D721Med (cell line): Measurements from ENCODE around the gene CREB3L2.

Source experiments
- DNase-seq: peaks from one replicate; pipeline ENCODE4 v3.0.0; 2011; ENCODE audit warnings: low spot score; ENCODE audit not compliant: insufficient read length
- FAIRE-seq: peaks from 2 replicates; lab custom pipeline; 2011; peaks lifted over from hg19 to GRCh38; lab: Jason Lieb, UNC
- TF ChIP-seq, protein P1 (sequence below): IDR thresholded peaks from 2 replicates; pipeline ENCODE4 v1.5.1; 2012; ENCODE audit warnings: mild to moderate bottlenecking, control low read depth; ENCODE audit not compliant: insufficient read depth; ENCODE audit errors: missing control alignments

CREB3L2 gene

DNA sequence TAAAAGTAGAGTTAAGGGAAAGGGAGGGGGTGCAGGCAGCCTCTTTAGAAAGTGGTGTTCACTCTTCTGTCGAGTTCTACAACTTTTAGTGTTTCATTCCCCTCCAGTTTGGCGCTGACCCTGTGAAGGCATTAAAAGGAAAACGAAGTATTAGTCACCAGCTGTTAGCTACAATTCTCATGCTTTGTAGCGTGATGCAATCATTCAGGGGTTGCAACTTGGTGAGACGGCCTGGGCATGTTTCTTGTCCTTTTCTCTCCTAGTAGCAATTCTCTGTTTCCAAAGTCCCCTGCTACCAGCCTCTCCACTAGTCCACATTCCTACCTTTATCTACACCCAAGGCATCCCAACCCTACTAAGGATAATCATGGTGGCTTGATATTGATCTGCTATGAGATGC lies 121.5 kb downstream of the CREB3L2 start:
- TF ChIP-seq, protein P1, sequence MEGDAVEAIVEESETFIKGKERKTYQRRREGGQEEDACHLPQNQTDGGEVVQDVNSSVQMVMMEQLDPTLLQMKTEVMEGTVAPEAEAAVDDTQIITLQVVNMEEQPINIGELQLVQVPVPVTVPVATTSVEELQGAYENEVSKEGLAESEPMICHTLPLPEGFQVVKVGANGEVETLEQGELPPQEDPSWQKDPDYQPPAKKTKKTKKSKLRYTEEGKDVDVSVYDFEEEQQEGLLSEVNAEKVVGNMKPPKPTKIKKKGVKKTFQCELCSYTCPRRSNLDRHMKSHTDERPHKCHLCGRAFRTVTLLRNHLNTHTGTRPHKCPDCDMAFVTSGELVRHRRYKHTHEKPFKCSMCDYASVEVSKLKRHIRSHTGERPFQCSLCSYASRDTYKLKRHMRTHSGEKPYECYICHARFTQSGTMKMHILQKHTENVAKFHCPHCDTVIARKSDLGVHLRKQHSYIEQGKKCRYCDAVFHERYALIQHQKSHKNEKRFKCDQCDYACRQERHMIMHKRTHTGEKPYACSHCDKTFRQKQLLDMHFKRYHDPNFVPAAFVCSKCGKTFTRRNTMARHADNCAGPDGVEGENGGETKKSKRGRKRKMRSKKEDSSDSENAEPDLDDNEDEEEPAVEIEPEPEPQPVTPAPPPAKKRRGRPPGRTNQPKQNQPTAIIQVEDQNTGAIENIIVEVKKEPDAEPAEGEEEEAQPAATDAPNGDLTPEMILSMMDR: no peak
- DNase-seq (no peak), FAIRE-seq (no peak)

DNA sequence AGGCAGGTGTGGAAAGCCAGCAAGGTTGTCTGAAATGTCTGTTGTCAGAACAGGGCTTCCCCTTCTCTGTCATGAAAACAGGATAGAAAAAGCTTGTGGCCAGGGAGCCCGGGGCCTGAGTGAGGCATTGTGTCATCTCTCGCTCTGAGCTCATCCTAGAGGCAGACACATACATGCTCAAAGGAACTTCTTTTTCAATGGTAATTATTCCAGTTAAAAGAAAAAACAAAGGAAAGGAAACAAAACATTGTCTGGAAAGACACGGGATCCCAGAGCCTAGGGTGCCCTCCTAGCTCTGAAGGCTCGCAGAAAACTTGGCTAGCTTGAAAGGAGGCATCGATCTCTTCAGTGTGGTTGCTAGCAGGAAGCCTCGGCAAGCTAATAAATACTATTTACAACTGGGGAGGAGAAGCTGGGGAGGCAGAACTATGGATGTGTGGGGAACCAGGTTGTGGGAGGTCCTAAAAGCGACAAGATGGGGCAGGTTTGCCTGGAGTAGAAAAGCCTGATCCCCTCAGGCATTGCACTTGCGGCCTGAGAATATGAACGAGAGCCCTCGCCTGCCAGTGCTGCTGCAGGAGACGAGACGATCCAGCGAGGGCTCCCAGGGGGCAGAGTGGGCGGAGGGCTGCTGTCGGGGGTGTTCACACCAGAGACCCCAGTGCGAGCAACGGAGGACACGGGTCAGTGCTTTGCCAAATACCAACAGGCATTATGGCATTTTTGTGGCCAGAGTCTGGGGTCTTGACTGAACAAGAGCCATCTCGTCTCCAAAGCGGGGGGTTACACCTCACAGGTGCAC lies 122.3 kb downstream of the CREB3L2 start:
- no peak for FAIRE-seq
- TF ChIP-seq, protein P1: no peak
- DNase-seq: no peak

DNA sequence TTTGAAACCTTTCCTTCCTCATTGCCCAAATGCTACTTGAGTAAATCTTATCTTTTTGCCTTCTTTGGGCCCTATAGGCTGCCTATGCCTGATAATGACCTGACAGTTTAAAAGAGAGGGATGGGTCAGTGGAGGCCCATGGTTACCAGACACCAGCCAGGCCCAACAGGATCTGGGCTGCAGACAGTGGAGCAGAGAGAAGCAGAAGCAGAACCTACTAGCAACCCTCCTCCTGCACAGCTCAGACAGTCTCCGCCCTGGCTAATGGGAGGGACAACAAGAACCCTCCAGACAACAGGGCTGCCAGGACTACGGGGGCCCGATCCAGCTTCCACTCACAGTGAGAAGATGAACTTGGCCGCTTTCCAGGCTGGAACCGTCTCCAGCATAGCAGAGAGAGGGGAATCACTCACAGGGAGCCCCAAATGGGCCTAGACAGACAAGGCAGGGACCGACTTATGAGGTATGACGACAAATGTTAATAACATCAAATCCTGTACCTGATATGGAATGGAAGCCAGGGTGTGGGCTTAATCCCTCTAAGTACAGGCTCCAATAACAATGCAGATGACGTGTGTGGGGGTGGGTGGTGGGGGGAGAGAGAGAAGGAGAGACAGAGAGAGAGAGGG lies 123.4 kb downstream of the CREB3L2 start:
- FAIRE-seq: no peak
- TF ChIP-seq, protein P1: no peak
- no peak for DNase-seq

DNA sequence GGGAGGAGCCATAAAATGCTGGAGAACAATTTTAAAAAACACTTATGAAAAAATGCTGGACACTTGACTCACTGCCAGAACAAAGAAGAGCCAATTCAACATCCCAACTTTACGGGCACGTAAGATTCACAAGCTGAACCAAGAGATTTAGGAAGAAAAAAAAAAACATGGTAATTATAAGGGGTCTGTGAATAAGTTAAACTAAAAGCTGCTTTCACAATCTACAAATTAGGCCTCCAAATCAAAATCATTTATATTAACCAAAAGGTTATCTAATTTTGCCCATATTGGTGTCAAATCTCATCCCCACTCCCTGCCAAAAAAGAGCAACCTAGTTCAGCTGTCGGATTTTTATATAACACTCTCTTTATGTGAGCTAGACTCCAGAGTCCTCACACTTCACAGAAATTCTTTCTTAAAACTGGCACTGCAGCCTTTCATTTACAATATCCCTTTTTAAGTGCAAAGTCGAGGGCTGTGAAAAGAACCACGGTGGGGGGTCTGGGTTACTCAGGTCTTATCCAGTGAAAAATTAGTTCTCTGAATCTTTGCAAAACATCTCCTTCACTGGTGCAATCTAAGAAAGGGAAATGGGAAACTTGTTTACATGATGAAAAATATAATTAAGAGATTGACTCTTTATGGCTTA lies 124.7 kb downstream of the CREB3L2 start:
- TF ChIP-seq, protein P1: no peak
- FAIRE-seq (no peak), DNase-seq (no peak)

DNA sequence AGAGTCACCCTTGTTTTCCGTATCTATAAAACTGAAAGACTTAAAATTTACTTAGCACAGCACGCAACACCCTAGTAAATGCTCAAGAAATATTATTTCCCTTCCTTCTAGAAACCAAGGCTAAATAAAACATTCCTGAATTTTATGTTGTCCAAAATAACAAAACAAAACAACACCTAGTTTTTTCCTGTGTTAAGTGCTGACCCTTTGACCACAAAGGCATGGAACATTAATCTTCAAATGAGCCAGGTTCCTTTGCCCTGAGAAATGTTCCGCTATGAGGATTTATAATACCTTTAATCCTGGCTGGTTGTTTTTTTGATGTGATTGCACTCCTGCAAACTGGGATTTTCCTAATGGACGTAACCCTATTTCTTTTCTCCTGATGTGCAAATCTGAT lies 126.1 kb downstream of the CREB3L2 start:
- FAIRE-seq (no peak), DNase-seq (no peak)

DNA sequence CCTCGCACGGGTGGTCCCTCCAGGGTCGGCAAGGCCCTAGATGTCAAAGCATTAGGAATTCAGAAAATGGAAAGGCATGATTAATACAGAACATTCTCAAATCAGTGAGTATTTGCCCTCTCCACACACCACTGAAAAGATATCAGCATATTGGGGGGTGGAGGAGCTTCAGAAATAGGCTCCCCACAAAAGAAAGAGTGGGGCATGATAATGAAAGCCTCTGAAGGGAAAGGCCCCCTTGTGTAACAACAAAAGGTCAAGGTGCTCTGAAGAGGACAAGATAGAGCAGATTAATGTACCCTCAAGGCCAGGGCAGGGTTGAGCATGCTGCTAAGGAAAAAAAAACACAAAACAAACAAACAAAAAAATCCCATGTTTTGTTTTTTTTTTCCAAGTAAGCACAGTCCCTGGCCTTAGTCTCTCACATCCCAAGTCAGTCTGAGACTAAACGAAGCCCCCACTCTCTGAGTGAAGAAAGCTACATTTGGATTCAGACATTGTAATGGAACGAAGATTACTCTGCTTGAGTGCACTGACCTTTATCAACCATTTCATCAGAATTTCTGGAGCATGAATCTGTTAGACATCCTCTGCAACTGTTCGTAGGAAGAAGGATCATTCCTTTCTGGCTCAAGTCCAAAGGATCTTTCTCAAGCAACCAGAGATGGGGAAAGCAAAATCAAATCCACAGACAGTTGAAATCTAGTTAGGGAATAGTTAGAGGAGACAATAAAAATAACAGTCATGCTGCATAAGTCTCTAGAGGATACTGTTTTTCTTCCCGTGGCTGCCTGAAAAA lies 127.7 kb downstream of the CREB3L2 start:
- TF ChIP-seq, protein P1: no peak
- no peak for DNase-seq
- no peak for FAIRE-seq

More for the DNA sequence above, 126.1 kb downstream of the CREB3L2 start:
- TF ChIP-seq, protein P1: no peak
